Stimulated activated CD4-positive, alpha-beta T cell treated with anti-CD3 and anti-CD28 coated beads, TNF-alpha, amount 100 ng/mL, for 48 hours (primary cell): Measurements from ENCODE around the gene WNT3.
"Not testable (repeated sequence)": the region's sequence is repeated elsewhere in the genome, so short reads cannot be mapped to it uniquely, and the experiment has no call there.

Experiments used
- DNase-seq, 3 donors: peaks; one replicate each; pipeline ENCODE4 v3.0.0-alpha.2; 2020; ENCODE audit warnings: low read depth in 3 of 3

WNT3 gene

DNA sequence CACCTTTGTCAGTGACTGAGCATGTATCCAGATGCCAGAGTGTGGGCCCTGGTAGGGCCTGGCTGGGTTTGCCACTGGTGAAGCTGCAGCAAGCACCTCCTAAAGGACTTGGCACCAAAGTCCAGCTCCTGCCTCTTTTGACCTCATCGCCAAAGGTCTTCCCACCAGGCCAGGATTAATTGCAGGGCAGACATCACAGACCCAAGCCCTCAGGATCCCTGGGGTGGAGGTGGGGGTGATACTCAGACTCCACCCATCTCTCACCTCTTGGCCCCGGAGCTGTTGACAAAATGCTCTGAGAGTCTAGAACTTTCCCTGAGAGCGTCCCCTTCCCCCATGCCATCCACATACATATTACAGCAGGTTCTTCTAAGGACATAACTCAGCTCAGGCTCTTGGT, 4.6 kb downstream of the WNT3 start:
- no peak for DNase-seq

DNA sequence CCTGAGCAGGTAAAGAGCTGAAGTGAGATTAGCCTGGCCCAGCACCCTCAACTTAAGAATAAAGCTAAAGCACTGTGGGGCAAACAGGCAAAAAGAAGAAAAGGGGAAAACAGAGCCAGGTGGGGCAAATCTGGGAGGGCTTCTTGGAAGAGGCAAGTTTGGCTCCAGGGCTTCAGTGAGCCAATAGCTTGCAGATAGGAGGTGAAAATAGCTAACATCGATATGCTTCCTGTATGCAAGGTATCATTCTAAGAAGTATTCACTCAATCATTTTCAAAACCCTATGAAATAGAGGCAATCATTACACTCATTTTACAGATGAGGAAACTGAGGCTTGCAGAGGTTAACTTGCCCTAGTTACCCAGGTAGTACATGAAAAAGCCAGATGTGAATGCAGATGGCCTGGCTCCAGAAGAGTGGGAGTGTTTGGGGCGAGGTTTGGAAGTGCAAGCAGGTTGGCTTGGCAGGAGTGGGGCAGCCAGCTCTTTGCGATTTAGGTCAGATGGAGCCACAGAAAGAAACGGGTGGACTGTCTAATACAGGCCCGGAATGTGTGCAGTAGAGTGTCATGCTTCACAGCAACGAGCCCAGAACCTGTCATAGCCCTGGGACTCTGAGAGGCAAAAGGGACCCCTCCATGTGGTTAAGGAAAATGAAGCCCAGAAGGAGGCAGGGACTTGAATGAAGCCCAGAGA, 5.7 kb downstream of the WNT3 start:
- DNase-seq: no peak

DNA sequence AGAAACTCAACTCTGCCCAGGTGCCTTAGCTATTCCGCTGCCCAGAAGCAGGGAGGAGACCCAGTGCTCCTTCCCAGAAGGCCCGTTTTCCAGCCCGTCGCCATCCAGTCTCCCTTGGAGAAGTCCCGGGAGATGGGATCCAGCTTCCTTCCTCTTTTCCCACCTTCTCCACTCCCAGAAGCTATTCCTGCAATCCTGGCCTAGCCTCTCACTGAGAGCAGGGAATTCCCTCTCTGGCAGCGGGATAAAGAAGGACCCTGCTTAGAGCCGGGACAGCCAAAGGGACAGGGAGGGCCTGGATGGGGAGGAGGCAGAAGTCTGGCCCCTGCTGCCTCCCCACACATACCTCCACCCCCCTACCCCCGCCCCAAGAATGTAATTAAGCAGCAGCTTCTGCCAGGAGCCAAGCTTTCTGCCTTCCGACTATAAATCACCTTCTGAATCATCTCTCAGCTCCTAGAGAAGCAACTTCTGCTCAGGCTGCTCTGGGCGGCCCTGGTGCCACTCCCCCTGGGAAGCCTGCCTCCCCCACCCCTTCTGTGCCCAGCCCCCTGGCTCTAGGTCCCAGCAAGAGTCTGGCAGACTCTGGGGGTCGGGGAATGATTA, 6.4 kb downstream of the WNT3 start:
- no peak for DNase-seq

DNA sequence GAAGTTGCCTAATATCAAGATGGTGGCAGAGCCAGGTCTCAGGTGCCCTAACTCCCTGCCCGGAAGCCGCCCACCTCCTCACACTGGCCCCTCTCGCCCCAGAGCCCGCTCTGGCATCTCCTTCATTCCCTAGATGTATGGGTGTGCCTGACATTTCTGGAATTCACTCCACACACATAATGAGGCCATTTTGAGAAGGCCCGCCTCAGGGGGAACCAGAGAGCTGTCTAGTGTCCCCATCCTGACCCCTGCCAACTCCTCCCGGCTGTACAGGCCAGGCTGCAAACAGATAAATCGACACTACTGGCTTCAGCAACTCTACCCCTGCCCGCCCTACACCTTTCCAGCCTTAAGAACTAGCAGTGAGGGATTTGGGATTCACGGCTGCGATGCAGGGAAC, 7.7 kb downstream of the WNT3 start:
- no peak for DNase-seq

DNA sequence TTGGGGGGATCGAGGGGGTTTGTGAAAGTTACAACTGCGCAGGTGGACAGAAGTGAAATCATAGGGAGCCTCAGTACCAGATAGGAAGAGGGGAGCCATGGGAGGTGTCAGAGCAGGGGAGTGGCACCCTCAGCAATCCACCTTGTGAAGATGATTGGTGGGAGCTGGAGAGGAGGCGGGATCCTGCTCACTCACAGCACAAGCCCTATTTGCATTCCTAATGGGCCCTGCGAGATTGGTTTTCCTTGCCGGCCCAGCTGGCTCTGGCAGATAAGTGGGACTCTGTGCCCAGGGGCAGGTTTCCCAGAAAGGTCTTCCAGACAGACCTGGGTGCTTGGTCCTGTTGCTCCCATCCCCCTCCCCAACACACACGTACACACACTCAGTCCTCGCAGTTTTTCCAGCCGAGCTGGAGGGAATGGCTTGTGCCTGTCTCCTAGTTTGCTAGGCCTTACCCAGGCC, 9.4 kb downstream of the WNT3 start:
- DNase-seq: no peak

DNA sequence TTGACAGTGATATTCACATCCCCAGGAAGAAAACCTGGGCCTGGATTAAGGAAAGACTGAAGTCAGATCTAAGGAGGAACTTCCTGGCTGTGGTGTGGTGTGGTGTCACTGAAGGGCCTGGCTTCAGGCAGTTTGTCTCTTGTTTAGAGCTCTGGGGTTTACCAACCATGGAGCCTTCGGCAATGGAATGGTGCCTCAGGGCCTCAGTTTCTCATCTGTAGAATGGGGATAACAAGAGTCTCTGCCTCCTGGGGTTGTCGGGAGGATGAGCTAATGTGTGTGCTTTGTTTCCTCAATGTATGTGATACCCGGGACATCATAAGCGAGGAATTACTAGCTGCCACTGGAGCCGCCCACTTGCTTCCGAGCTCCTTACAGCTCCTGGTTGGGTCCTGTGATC, 12.7 kb downstream of the WNT3 start:
- no peak for DNase-seq

DNA sequence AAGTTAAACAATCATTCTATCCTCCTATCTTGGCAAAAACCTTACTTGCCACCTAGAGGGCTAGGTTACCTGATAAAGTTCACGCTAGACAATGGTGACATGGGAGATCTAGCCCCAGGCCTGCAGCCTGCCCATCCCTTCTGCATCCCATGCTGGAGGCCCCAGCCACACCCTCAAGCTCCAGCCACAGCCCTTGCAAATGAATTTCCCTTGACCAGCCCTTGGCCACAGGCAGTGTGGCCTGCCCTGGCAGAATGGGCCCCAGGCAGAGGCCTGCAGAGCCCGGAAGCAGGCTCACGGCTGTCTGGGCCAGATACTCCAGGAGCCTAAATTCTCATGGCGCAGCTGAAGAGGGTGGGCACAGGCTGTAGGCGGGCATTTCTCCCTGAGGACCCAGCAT, 14.9 kb downstream of the WNT3 start:
- no peak for DNase-seq

DNA sequence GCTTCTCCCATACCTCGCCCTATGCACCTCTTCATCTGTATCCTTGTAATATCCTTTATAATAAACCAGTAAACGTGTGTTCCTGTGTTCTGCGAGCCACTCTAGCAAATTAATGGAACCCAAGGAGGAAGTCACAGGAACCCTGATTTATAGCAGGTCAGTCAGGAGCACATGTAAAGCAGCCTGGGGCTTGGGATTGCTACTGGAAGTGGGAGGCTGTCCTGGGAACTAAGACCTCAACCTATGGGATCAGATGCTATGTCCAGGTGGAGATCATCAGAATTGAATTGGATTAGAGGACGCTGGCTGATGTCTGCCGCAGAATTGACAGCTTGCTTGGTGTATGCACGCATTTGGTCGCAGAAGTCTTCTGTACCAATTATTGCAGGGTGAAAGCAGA, 15.7 kb downstream of the WNT3 start:
- DNase-seq: no peak

DNA sequence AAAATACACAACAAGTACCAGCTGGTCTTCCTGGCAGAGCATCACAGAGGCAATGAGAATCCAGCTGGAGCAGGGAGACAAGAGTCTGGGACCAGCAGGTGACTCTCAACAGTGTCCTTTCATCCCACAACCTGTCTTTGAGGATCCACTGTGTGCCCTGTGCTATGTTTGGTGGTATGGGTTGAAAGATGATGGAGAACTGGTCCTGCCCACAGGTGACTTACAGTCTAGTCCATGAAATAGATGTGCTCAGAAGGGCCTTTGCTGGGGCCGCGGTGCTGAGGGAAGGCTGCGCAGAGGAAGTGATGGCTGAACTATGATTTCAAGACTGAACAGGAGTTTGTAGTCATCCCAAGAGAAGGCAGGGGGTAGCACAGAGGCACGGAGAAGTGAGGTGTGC, 17.9 kb downstream of the WNT3 start:
- DNase-seq: no peak

DNA sequence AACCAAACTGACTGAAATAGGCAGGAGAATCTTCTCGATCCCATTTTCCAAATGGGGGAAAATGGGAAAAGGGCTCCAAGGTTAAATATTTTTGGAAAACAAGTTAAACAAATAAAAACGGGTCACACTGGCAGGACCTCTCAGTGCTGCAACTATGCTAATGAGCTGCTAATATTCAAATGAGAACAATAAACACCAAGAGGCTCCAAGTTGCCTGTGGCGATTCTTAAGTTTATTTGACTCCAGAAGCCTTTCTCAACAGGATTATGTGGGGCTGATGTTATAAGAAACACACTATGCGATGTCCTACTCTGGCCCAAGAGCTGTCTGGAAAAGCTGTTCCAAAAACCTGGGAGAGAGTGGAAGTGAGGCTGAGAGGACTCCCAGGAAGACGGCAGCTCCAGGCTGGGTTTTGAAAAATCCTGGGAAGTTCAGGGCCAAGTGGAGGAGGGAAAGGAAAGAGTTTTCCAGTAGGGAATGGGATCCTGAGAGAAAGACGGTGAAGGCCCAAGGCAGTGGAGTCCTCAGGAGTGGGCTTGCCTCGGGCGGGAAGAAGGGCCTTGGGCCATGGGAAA, 21.4 kb downstream of the WNT3 start:
- DNase-seq: no peak

DNA sequence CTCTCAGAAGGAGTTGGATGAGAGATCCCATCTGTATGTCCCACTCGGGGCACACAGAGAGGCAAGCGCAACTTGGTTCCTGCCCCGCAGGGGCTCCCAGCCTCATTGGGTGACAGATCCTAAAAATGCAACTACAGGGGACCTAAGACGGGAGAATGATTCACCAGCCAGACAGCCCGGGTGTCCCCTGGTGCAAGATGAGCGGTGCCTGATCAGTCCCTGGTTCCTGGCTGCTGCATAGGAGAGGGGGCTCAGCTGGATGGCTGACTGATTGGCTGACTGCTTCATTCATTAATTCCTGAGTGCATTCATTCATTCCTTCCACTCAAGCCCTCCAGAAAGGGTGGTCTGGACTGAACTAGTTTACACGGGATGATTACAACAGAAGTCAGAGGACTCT, 22.0 kb downstream of the WNT3 start:
- DNase-seq: no peak

DNA sequence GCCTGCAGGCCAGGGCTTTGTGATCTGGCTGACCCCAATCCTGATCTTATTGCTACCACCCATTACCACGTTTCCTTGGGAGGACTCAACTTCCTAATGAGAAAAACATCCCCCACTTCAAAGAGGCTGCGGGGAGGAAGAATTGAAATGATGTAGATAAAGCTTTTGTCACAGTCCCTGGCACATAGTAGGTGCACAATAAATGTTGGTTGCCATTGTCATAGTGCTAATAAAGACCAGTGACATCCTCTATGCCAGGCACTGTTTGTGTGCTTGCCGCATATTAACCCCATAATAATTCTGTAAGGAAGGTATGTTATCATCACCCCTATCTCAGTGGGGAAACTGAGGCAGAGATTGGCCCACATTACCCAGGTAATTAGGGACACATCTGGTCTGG, 22.4 kb downstream of the WNT3 start:
- DNase-seq: no peak

DNA sequence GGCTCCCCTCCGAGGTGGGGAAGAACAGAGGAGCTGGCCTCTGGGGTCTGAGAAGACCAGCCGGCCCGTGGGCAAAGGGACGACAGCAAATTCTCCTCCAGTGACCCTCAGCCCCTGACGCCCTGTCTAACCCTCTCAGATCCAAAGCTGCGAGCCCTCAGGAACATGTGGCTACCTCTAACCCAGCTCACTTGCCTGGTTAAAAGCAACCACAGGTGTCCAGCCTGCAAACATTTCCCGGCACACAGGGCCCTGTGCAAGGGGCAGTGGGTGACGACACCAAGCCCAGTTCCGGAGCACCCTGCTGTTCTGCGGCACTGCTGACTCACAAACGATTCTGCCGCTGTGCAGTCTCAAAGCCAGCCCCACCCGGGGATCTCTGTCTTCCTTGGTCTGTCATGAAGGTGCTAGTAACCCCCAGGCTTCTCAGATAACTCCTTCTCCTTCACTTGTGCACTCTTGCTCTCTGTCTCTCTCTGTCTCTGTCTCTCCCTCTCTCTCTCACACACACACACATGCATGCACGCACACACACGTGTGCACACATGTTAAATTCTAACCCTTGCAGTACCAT, 23.0 kb downstream of the WNT3 start:
- no peak for DNase-seq

DNA sequence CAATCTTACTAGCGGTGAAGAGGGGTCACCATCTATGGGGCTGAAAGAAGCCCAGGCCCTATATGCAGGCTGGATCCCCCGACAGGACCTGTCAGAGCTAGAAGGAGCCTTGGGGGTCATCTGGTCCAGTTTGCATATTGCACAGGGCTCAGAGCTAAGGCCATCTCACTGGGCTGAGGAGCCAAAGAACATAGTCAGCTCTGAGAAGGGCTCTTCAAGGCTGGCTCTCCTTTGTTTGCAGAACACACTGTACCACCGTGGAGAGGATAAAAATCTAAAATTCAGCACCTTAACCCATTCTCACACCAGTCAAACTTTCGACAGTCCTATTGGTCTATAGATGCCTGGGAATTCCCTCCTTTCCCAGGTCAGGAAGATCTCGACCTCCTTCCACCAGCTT, 24.2 kb downstream of the WNT3 start:
- DNase-seq: no peak

DNA sequence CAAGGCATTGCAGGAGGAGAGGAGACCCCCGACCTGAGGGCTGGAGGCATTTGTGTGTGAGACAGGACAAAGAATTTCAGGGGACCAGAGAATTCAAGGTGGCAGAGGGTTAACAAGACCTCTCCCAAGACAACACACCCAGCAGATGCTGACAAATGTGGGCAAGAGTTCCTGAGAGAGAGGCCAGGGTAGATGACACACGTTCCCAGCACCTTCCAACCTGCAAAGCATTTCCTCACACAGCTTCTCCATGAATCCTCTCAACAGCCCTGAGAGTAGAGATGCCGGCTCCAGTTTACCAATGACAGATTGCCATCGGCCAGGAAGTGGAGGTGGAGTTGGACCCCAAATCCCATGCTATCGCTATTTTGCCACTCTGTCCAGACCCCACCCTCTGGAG, 25.0 kb downstream of the WNT3 start:
- no peak for DNase-seq

DNA sequence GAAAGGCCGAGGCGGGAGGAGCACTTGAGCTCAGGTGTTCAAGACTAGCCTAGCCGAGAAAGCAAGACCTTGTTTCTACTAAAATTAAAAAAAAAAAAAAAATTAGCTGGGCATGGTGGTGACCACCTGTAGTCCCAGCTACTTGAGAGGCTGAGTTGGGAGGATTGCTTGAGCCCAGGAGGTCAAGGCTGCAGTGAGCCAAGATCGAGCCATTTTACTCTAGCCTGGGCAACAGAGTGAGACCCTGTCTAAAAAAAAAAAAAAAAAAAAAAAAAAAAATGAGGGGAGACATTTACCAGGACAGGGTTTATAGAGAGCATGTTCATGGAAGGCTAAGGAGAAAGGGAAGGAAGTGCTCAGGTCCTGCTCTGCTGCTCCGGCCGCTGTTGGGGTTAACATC, 25.5 kb downstream of the WNT3 start:
- not testable (repeated sequence) for DNase-seq

DNA sequence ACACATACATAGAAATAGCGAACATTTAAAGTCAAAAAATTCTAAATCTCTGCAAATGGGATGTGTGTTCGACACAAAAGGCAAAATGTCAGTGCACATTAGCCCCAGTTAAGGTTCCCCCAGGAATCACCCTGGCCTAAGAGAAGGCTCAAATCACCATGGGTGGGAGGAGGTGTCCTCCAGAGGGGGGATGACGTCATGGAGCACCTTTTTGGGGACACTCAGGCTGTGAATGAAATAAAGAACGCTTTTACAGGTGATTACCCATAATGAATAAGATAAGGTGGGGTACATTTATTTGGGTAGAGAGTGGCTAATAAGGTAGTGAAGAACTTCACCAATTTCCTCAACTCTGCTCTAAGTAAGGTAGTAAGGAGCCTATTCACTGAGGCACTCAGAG, 26.4 kb downstream of the WNT3 start:
- DNase-seq: no peak

DNA sequence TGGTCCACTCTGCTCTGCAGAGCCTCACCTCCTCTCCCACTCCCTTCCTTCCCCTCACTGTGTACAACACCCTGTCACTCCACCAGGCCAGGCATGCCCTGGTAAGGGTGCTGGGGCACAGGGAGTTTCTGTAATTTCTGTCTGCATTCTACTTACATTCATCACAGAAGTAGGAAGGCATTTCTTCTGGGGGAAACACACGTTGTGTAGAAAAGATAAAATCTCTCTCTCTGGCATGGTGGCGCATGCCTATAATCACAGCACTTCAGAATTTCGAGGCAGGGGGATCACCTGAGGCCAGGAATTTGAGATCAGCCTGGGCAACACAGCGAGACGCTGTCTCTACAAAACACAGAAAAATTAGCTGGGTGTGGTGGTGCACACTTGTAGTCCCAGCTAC, 27.0 kb downstream of the WNT3 start:
- DNase-seq: no peak

DNA sequence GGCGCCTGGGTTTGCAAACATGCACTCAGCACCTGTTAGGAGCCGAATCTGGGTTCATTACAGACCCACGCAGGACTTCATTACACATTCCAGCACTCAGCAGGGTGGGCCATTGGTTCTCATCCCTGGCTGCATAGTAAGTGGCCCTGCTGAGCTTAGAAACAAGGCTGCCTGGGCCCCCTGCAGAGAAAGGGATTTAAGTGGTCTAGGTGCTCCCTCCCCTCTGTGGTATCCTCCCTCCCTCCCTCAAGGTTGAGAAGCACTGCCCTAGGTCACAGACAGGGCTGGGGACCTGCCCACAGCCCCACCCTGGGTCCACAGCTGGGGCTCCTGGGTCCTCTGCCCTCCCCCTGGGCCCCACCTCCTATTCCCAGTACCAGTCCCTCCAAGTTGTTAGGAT, 28.3 kb downstream of the WNT3 start:
- DNase-seq: no peak

DNA sequence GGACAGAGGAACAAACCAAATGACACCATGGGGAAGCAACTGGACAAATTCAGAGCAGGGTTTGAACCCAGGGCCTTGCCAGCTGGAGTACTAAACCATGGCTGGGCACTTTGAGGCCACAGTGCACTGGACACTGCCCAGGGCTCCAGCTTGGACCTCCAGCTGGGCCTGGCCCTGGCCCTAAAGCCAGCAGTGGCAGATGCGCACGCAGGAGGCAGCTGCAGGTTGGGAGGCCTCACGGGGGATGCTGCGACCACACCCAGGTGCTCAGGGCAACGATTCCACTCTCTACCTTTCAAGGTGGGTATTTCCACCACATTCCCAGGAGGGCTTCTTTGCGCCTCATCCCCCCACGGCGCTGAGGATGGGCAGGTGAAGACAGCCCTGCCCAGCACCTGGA, 28.9 kb downstream of the WNT3 start:
- no peak for DNase-seq

DNA sequence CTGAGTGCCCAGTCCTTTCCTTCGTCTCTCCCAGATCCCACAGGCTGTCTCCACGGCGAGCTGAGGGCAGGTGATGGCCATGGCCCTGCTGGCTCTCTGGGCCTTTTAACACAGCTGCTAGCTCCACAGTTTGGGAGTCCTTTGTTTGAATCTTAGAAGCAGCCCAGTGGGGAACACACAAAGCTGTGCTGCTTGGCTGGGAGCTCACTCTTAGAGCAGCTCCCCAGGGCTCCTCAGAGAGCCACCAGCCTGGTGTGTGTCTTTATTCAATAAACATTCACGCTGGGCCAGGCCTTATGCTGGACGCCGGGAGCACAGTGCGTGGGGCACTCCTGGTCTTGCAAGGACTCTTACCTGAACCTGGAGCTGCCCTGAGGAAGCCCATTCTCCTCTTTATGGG, 29.7 kb downstream of the WNT3 start:
- no peak for DNase-seq

DNA sequence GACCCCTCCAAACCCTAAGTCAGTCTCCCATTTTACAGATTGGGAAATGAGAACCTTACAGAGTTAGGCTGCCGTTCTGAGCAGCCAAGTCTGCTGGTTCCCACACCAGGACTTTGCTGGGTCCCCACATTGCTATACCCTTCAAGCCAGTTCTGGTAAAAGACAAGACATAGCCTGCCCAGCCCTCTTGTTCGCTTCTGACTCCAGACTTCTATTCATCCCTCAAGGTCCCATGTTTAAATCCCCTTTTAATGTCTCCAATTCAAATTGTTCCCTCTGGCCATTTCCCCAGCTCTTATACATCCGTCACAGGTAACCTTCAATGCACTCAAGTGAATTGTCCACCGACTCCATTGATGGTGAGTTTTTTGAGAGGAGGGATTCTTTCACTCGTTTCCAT, 30.2 kb downstream of the WNT3 start:
- no peak for DNase-seq

DNA sequence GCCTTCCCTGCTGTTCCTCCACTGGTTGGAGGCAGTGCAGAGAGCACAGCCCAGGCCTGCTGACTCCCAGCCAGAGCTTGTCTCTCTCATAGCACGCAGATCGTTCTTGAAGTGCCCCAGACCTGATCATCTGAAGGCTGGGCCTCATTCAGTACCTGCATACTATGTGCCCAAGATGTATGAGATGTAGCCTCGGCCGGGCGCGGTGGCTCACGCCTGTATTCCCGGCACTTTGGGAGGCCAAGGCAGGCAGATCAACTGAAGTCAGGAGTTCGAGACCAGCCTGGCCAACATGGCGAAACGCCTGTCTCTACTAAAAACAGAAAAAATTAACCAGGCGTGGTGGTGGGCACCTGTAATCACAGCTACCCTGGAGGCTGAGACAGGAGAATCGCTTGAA, 31.0 kb downstream of the WNT3 start:
- no peak for DNase-seq
